ENCODE measurements around the gene USP49.

The USP49 gene

GRCh38 chr6:41937861-41938574 is 42.8 kb upstream of the USP49 start:
- FAIRE-seq (no peak), DNase-seq (ENCODE audit: insufficient read length) (no peak)
- TF ChIP-seq POLR2AphosphoS5 (IDR thresholded peaks at IDR 0.05; ENCODE audit: low read depth, low read length) (no peak), POLR2A (IDR thresholded peaks at IDR 0.05; ENCODE audit: low read depth, low read length) (no peak), TAF1 (IDR thresholded peaks at IDR 0.05; ENCODE audit: borderline replicate concordance, low read depth, low read length) (no peak)

DNA sequence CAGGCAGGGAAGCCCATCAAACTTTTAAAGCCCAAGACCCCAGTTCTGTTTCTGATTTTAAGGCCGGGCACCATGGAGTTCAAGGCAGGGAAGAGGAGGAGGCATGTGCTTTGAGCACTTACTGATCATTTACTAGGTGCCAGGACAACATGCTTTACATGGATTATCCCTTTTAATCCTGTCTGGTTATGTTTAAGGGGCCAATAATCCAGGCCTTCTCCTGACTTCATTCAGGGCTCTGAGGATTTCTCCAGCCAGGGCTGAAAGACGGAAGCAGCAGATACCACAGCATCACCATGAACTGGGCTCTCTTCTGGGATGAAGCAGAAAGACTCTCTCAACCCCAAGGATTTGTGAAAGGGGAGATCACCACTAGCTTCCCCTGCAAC is 42.3 kb upstream of the USP49 start:
- FAIRE-seq (no peak), DNase-seq (ENCODE audit: insufficient read length) (no peak)
- TF ChIP-seq POLR2AphosphoS5 (IDR thresholded peaks at IDR 0.05; ENCODE audit: low read depth, low read length) (no peak), TAF1 (IDR thresholded peaks at IDR 0.05; ENCODE audit: borderline replicate concordance, low read depth, low read length) (no peak), POLR2A (IDR thresholded peaks at IDR 0.05; ENCODE audit: low read depth, low read length) (no peak)

DNA sequence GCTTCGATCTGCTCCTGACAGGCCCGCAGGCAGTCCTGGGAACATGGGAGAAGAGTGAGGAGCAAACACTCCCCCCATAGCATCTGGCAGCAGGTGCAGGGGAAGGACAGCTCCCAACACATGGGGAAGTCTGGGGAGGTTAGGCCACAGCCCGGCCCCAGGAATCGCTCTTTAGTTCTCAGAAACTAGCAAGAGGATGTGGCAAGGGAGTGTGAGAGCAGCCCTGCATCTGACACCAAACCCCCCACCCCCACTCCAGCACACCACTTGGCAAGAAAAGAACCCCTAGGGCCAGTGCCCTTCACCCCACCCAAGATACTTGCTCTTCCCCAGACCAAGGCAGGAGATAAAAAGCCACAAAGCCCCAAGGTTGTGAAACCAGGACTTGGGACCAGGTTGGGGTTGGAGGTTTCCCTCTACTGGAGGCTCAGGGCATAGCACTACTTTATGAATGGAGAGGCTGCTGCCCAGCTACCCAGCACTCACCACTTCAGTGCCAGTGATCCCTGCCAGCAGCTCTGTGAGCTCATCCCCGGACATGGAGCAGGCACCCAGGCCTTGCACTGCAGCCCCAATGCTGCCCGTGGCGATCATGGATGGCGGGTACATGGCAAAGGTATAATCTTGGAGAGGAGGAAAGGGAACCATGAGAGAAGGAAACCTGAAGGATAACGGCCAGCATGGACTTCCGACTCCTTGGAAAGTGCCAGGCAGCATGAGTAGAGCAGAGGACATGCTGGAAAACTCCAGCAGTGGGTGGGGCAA is 41.1 kb upstream of the USP49 start:
- FAIRE-seq: peak; percentile 63
- DNase-seq (ENCODE audit: insufficient read length): peak; percentile 64
- TF ChIP-seq POLR2AphosphoS5 (IDR thresholded peaks at IDR 0.05; ENCODE audit: low read depth, low read length): no peak
- TF ChIP-seq POLR2A (IDR thresholded peaks at IDR 0.05; ENCODE audit: low read depth, low read length): 0 out of 2 replicates have a peak, but pooled peaks have one; percentile 32

- no peak for FAIRE-seq
- TF ChIP-seq POLR2AphosphoS5 (IDR thresholded peaks at IDR 0.05; ENCODE audit: low read depth, low read length) (no peak), POLR2A (IDR thresholded peaks at IDR 0.05; ENCODE audit: low read depth, low read length) (no peak), TAF1 (IDR thresholded peaks at IDR 0.05; ENCODE audit: borderline replicate concordance, low read depth, low read length) (no peak)
- DNase-seq (ENCODE audit: insufficient read length): no peak
Measured at GRCh38 chr6:41935685-41936072, 40.5 kb upstream of the USP49 start.

GRCh38 chr6:41935193-41935574 is 40.0 kb upstream of the USP49 start:
- DNase-seq (ENCODE audit: insufficient read length) (no peak), FAIRE-seq (no peak)
- TF ChIP-seq TAF1 (IDR thresholded peaks at IDR 0.05; ENCODE audit: borderline replicate concordance, low read depth, low read length): no peak
- TF ChIP-seq POLR2AphosphoS5 (IDR thresholded peaks at IDR 0.05; ENCODE audit: low read depth, low read length): no peak
- no peak for TF ChIP-seq POLR2A (IDR thresholded peaks at IDR 0.05; ENCODE audit: low read depth, low read length)

DNA sequence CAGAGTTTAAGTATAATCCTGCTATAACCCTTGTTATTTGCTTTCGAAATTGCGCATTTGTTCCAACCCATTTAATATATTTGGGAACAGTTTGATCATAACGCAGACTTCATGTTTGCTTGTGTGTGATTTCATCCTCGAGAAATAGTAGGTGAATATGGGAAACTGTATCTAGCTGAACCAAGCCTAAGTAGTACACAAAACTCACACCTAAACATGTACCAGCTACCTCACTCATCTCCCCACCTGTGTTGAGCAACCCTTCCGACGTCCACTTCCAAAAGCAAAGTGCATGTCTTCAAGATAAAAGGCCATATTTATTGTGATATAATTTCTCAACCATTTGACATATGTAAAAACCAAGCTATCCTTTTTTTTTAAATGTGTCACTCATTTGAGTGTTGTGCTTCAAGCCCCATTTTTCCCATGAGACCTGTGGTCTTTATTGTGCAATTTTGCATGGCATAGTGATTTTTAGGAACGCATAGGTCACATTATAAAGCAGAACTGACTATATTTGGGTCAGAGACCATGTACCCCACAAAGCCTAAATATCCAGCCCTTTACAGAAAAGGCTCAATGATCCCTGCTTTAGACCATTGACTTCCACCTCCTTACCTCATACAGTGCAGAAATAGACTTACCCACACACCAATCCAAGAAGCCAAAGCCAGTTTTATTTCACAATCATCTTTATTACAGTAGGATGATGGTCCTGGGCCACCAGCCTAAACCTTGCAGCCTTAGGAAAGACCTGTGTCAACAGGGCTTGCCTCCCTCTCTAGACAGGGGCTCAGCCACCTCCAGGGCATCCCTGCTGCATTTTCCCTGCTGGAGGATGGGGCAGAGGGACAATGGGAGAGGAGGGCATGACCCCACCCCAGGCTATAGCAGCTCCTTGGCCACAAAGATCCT is 39.4 kb upstream of the USP49 start:
- TF ChIP-seq TAF1 (IDR thresholded peaks at IDR 0.05; ENCODE audit: borderline replicate concordance, low read depth, low read length) (no peak), POLR2AphosphoS5 (IDR thresholded peaks at IDR 0.05; ENCODE audit: low read depth, low read length) (no peak), POLR2A (IDR thresholded peaks at IDR 0.05; ENCODE audit: low read depth, low read length) (0 out of 2 replicates have a peak, but pooled peaks have one; percentile 33)
- no peak for FAIRE-seq
- no peak for DNase-seq (ENCODE audit: insufficient read length)

GRCh38 chr6:41932378-41932777 is 37.2 kb upstream of the USP49 start:
- DNase-seq (ENCODE audit: insufficient read length) (no peak), FAIRE-seq (no peak)
- TF ChIP-seq POLR2AphosphoS5 (IDR thresholded peaks at IDR 0.05; ENCODE audit: low read depth, low read length): no peak
- TF ChIP-seq TAF1 (IDR thresholded peaks at IDR 0.05; ENCODE audit: borderline replicate concordance, low read depth, low read length): no peak
- TF ChIP-seq POLR2A (IDR thresholded peaks at IDR 0.05; ENCODE audit: low read depth, low read length): no peak

- no peak for TF ChIP-seq POLR2A (IDR thresholded peaks at IDR 0.05; ENCODE audit: low read depth, low read length)
- TF ChIP-seq TAF1 (IDR thresholded peaks at IDR 0.05; ENCODE audit: borderline replicate concordance, low read depth, low read length): no peak
- no peak for TF ChIP-seq POLR2AphosphoS5 (IDR thresholded peaks at IDR 0.05; ENCODE audit: low read depth, low read length)
- FAIRE-seq: no peak
Measured at GRCh38 chr6:41931792-41932191, 36.6 kb upstream of the USP49 start.

GRCh38 chr6:41929924-41930323 is 34.7 kb upstream of the USP49 start:
- no peak for DNase-seq (ENCODE audit: insufficient read length)
- no peak for FAIRE-seq
- TF ChIP-seq POLR2AphosphoS5 (IDR thresholded peaks at IDR 0.05; ENCODE audit: low read depth, low read length): no peak
- TF ChIP-seq POLR2A (IDR thresholded peaks at IDR 0.05; ENCODE audit: low read depth, low read length): no peak
- TF ChIP-seq TAF1 (IDR thresholded peaks at IDR 0.05; ENCODE audit: borderline replicate concordance, low read depth, low read length): no peak

More at GRCh38 chr6:41931792-41932191, 36.6 kb upstream of the USP49 start:
- no peak for DNase-seq (ENCODE audit: insufficient read length)

GRCh38 chr6:41927253-41927652 is 32.1 kb upstream of the USP49 start:
- FAIRE-seq: no peak
- TF ChIP-seq POLR2AphosphoS5 (IDR thresholded peaks at IDR 0.05; ENCODE audit: low read depth, low read length) (no peak), TAF1 (IDR thresholded peaks at IDR 0.05; ENCODE audit: borderline replicate concordance, low read depth, low read length) (no peak), POLR2A (IDR thresholded peaks at IDR 0.05; ENCODE audit: low read depth, low read length) (no peak)
- DNase-seq (ENCODE audit: insufficient read length): no peak

GRCh38 chr6:41922154-41922553 is 27.0 kb upstream of the USP49 start:
- DNase-seq (ENCODE audit: insufficient read length) (no peak), FAIRE-seq (no peak)
- TF ChIP-seq POLR2AphosphoS5 (IDR thresholded peaks at IDR 0.05; ENCODE audit: low read depth, low read length): no peak
- TF ChIP-seq POLR2A (IDR thresholded peaks at IDR 0.05; ENCODE audit: low read depth, low read length): no peak
- no peak for TF ChIP-seq TAF1 (IDR thresholded peaks at IDR 0.05; ENCODE audit: borderline replicate concordance, low read depth, low read length)

Measured in GM12892 (cell line).